GM10266 (cell line): ENCODE data around the gene CHTOP.

Source experiments
- DNase-seq: peaks from one replicate; pipeline ENCODE4 v3.0.0; 2012; ENCODE audit errors: extremely low spot score
- CTCF ChIP-seq: IDR thresholded peaks from 2 replicates; pipeline ENCODE4 v1.5.1; 2012; ENCODE audit warnings: mild to moderate bottlenecking, low read depth; ENCODE audit not compliant: control insufficient read depth, insufficient read depth; ENCODE audit errors: missing control alignments

Gene CHTOP

DNA sequence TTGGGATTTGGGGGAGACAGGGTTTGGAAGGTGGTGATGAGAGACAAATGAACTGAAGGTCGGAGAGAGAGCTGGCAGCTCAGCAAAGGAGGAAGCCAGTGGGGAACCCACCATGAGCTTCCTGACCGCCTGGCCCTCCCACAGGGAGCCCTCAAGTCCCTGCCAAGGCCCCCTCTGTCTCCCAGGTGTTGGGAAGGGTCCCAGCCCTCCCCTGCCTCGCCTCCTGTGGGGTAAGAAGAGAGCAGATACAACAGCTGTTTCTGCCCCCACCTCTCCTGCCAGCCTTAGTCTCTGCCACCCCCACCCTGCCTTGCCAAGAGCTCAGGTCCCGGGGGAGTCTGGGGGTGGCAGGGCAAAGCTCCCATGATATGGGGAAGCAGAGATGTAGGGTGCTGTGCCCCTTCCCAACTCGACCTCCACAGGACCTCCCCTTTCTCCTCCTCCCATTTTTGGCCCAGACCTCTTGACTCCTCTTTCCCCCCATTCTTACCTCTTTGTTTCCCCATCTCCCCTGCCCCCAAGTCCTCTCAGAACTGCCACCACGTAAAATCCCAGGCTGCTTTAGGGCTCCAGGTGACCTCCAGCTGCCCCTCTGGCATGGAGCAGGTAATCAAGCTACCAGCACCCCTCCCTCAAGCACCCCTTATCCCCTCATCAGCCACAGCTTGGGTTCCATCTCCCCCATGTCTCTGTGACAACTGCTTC lies 5.1 kb upstream of the CHTOP start:
- no peak for TF ChIP-seq CTCF
- no peak for DNase-seq

GRCh38 chr1:153629343-153629665 lies 4.6 kb upstream of the CHTOP start:
- DNase-seq, result no peak
- TF ChIP-seq CTCF, result no peak

- no peak for DNase-seq
- TF ChIP-seq CTCF, result no peak
Measured at GRCh38 chr1:153629971-153630370, 3.9 kb upstream of the CHTOP start.

GRCh38 chr1:153630384-153630783 lies 3.5 kb upstream of the CHTOP start:
- TF ChIP-seq CTCF, result no peak
- DNase-seq, result no peak

- no peak for TF ChIP-seq CTCF
- DNase-seq, result no peak
Measured at GRCh38 chr1:153631047-153632022, 2.5 kb upstream of the CHTOP start.

- DNase-seq, result no peak
- TF ChIP-seq CTCF, result no peak
Measured at GRCh38 chr1:153633161-153633753, 609 bp upstream of the CHTOP start.
